SK-N-MC (cell line): ENCODE results near the gene CSMD2.

ENCODE experiments used
- DNase-seq: peaks from one replicate; pipeline ENCODE4 v3.0.0-alpha.2; 2011; ENCODE audit warnings: low read depth, low spot score
- H3K27ac ChIP-seq: fragments of 200-600 bp; sonication (generic); 2 replicates; pipeline ENCODE4 v1.5.1; 2016; ENCODE audit warnings: mixed run types
- H3K36me3 ChIP-seq: fragments of 200-600 bp; sonication (generic); 2 replicates; pipeline ENCODE4 v1.6.1; 2017; ENCODE audit warnings: antibody characterized with exemption, low read length, mixed read lengths; ENCODE audit not compliant: insufficient read depth
- H3K4me3 ChIP-seq: fragments of 200-600 bp; sonication (generic); 2 replicates; pipeline ENCODE4 v1.5.1; 2016
- H3K9ac ChIP-seq: fragments of 200-600 bp; sonication (generic); 2 replicates; pipeline ENCODE4 v1.8.0; 2017; ENCODE audit warnings: mixed run types, mixed read lengths; ENCODE audit not compliant: insufficient read length
- H3K9me3 ChIP-seq: fragments of 200-600 bp; sonication (generic); 2 replicates; pipeline ENCODE4 v1.6.1; 2017; ENCODE audit warnings: low read depth, mild to moderate bottlenecking, antibody characterized with exemption, low read length, moderate library complexity, mixed read lengths
- EZH2 ChIP-seq: fragments of 200-600 bp; sonication (generic); IDR thresholded peaks from one replicate; pipeline ENCODE4 v1.6.1; 2017; ENCODE audit warnings: antibody characterized with exemption
- FOXP2 ChIP-seq: optimal IDR thresholded peaks from 2 replicates; pipeline ENCODE3; 2011; ENCODE audit warnings: mild to moderate bottlenecking, moderate library complexity; ENCODE audit not compliant: insufficient read depth; ENCODE audit errors: extremely low read length, control extremely low read depth
- POLR2AphosphoS5 ChIP-seq: IDR thresholded peaks from 2 replicates; pipeline ENCODE4 v1.6.1; 2012; ENCODE audit warnings: mild to moderate bottlenecking, low read depth, low read length, borderline replicate concordance

The CSMD2 gene

DNA sequence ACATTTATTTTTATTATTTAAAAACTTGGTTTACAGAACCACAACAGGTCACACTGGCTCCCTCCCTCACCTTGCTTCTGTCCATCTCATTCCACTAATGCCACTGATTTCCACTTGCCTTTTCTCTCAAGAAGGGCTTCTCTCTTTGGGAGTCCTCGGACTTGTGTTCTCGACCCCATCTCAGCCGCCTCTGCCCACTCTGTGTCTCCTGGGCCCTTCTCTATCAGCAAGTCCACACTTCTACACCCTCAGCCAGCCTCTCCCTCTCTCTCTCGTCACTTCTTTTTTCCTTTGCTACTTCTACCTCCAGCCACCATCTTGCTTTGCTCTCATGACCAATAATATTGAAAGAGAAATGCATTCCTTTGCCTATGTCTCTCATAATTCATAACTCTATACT, 171.7 kb downstream of the CSMD2 start:
- TF ChIP-seq FOXP2 (no peak), EZH2 (no peak), POLR2AphosphoS5 (no peak)
- no peak overlapping the region for H3K27ac ChIP-seq
- H3K9me3 ChIP-seq, result no peaks in the 10 kb centered on the region
- no peaks in the 10 kb centered on the region for H3K36me3 ChIP-seq
- H3K9ac ChIP-seq, result no peak overlapping the region
- H3K4me3 ChIP-seq, result no peak overlapping the region
- no peak for DNase-seq

GRCh38 chr1:33990281-33990680, 174.7 kb downstream of the CSMD2 start:
- DNase-seq, result no peak
- Histone ChIP-seq H3K9me3 (no peaks in the 10 kb centered on the region), H3K9ac (no peak overlapping the region), H3K4me3 (no peak overlapping the region), H3K36me3 (no peaks in the 10 kb centered on the region), H3K27ac (no peak overlapping the region)
- TF ChIP-seq FOXP2 (no peak), POLR2AphosphoS5 (no peak), EZH2 (no peak)

- H3K9ac ChIP-seq, result no peak overlapping the region
- no peaks in the 10 kb centered on the region for H3K36me3 ChIP-seq
- H3K27ac ChIP-seq, result no peak overlapping the region
- DNase-seq, result no peak
- H3K9me3 ChIP-seq, result no peaks in the 10 kb centered on the region
- no peak for TF ChIP-seq FOXP2
- TF ChIP-seq EZH2, result no peak
- no peak for TF ChIP-seq POLR2AphosphoS5
- no peak overlapping the region for H3K4me3 ChIP-seq
Measured at GRCh38 chr1:33988161-33988560, 176.9 kb downstream of the CSMD2 start.

GRCh38 chr1:33986390-33987095, 178.5 kb downstream of the CSMD2 start:
- no peak overlapping the region for H3K27ac ChIP-seq
- H3K36me3 ChIP-seq, result no peaks in the 10 kb centered on the region
- H3K9me3 ChIP-seq, result no peaks in the 10 kb centered on the region
- DNase-seq, result no peak
- no peak for TF ChIP-seq POLR2AphosphoS5
- TF ChIP-seq FOXP2, result no peak
- TF ChIP-seq EZH2, result no peak
- no peak overlapping the region for H3K9ac ChIP-seq
- H3K4me3 ChIP-seq, result no peak overlapping the region

GRCh38 chr1:33985656-33986055, 179.4 kb downstream of the CSMD2 start:
- no peak overlapping the region for H3K27ac ChIP-seq
- TF ChIP-seq FOXP2, result no peak
- TF ChIP-seq EZH2, result no peak
- TF ChIP-seq POLR2AphosphoS5, result no peak
- no peak overlapping the region for H3K9ac ChIP-seq
- H3K4me3 ChIP-seq, result no peak overlapping the region
- H3K36me3 ChIP-seq, result no peaks in the 10 kb centered on the region
- H3K9me3 ChIP-seq, result no peaks in the 10 kb centered on the region
- no peak for DNase-seq

- Histone ChIP-seq H3K27ac (no peak overlapping the region), H3K9ac (no peak overlapping the region), H3K9me3 (no peaks in the 10 kb centered on the region), H3K36me3 (no peaks in the 10 kb centered on the region), H3K4me3 (no peak overlapping the region)
- TF ChIP-seq FOXP2 (no peak), EZH2 (no peak), POLR2AphosphoS5 (no peak)
- no peak for DNase-seq
Measured at GRCh38 chr1:33984906-33985565, 180.0 kb downstream of the CSMD2 start.

DNA sequence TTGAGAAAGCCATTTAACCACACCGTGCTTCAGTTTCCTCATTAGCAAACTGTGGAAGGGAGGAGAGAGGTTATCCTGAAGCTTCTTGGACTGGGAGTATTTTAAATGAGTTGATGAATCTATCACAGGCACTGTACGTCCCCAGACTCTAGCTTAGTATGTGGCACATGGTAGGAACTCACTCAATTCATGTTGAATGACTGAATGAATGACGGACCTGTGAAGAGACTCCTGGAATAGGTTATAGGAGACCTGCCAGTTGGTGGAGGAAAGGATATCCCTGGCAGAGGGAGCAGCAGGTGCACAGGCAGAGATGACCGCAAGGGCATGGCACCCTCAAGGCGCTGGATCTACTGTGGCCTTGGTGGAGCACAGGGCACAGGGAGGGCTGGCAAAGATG, 182.6 kb downstream of the CSMD2 start:
- Histone ChIP-seq H3K27ac (no peak overlapping the region), H3K9ac (no peak overlapping the region), H3K36me3 (no peaks in the 10 kb centered on the region), H3K9me3 (no peaks in the 10 kb centered on the region), H3K4me3 (no peak overlapping the region)
- DNase-seq, result no peak
- no peak for TF ChIP-seq EZH2
- TF ChIP-seq FOXP2, result no peak
- TF ChIP-seq POLR2AphosphoS5, result no peak

DNA sequence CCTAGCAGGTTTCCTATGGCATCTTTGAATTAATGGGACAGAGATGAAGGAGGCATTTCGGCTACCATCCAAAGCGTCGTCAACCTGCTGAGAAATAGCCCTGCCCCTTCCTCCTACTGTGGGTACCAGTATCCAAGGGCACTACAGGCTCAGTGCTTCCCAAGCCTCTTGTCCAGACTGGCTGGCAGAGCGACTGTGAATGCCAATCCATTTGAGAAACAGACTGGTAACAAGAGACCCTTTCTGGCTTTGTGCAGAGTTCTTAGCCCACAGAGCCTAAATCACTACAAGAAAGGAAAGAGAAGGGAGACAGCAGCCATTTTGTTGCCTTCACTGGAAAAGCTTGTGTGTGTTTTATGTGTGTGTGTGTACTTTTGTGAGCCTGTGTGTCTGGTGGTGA, 185.7 kb downstream of the CSMD2 start:
- Histone ChIP-seq H3K9ac (no peak overlapping the region), H3K27ac (no peak overlapping the region), H3K4me3 (no peak overlapping the region), H3K9me3 (no peaks in the 10 kb centered on the region), H3K36me3 (no peaks in the 10 kb centered on the region)
- TF ChIP-seq EZH2 (no peak), FOXP2 (no peak), POLR2AphosphoS5 (no peak)
- no peak for DNase-seq
